ENCODE data around the gene TSPOAP1. TPM values are rescaled to one million over a fixed set of nuclear protein-coding genes. Genes with fewer than 3 reads are reported as not detected.
"Not testable (repeated sequence)": the region's sequence is repeated elsewhere in the genome, so short reads cannot be mapped to it uniquely, and the experiment has no call there.

TSPOAP1 gene
- total RNA-seq, 1 experiment from 2014 or later: 0.53 TPM

- H3K27ac ChIP-seq: peak overlapping the region; percentile 40; the same call in 1 of the 2 replicates
- peaks cover 9% of the 10 kb centered on the region for H3K27me3 ChIP-seq
- peak; percentile 36 to 56 for DNase-seq
- peaks cover 13% of the 10 kb centered on the region for H3K36me3 ChIP-seq
- H3K4me3 ChIP-seq: peak overlapping the region; percentile 84
- H3K9me3 ChIP-seq (replicated peaks): no peaks in the 10 kb centered on the region
- no peaks in the 10 kb centered on the region for H3K4me1 ChIP-seq
Measured at GRCh38 chr17:58352596-58353388, 24.2 kb upstream of the TSPOAP1 start.

DNA sequence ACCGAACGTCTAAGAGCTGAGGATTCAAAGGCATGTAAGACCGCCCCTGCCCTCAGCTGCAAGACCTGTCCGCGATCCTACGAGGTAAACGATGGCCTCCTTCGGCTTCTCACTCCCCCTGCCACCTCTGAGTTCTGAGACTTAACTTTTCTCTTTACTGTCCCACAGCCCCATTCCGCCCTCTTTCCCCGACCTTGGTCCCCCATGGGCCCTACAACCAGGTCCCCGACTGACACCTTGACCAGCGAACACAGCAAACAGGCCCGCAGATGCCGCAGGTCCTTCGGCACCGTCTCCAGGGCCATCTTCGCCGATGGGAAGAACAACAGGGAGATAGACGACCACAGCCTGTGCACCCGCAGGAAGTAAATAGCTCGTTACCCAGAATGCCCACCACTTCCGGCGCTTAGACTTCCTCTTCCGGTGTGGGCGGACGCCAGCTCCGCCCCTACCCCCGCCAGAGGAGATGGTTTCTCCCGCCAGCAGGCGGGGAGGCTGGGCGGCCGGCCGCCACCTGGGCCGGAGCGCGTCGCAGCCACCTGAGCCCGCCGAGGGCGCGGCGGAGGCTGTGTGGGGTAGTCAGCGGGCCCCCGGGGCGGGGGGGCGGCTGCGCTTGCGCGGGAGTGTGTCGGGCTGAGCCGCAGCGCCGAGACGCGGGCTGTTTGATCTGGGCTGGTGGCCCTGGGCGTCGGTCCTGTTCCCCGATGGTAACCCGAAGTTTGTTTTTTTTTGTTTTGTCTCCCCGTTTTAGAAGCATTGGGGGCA, 23.4 kb upstream of the TSPOAP1 start, which contains the start of gene SUPT4H1:
Gene SUPT4H1 (minus strand): TSS at position 371 of the 765 bp plus-strand sequence. CDS start 66 bp downstream, at position 305.
- Histone ChIP-seq H3K4me3 (peak within 1 kb of the TSS; percentile 84), H3K36me3 (peaks cover 14% of the 10 kb centered on the region), H3K27ac (peak within 1 kb of the TSS; percentile 40), H3K9me3 (replicated peaks) (no peaks in the 10 kb centered on the region), H3K27me3 (peaks cover 1% of the 10 kb centered on the region; the same call in 1 of the 2 replicates), H3K4me1 (no peaks in the 10 kb centered on the region)
- peak; percentile 89 to 90 for DNase-seq

DNA sequence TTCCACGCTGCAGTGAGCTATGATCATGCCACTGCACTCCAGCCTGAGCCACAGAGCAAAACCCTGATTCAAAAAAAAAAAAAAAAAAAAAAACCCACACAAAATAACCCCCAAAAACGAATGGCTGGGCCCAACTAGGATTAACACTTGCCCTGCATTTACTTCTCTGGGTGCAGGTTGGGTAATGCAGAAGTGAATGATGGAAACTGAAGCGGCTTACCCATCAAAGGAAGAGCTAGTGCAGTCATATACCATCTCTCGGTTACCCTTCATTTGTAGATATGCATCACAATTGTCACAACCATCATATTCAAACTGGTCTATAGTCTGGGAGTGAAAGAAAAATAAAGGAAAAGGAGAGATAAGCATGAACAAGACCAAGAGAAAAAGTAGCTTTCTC, 22.6 kb upstream of the TSPOAP1 start:
- Histone ChIP-seq H3K27me3 (no peaks in the 10 kb centered on the region; the same call in 1 of the 2 replicates), H3K9me3 (replicated peaks) (no peaks in the 10 kb centered on the region), H3K36me3 (peaks cover 17% of the 10 kb centered on the region), H3K4me3 (peak overlapping the region; percentile 84), H3K4me1 (no peaks in the 10 kb centered on the region), H3K27ac (no peak overlapping the region)
- no peak for DNase-seq

- H3K36me3 ChIP-seq: peaks cover 17% of the 10 kb centered on the region
- H3K4me3 ChIP-seq: no peak overlapping the region
- no peaks in the 10 kb centered on the region for H3K27me3 ChIP-seq
- H3K4me1 ChIP-seq: no peaks in the 10 kb centered on the region
- H3K27ac ChIP-seq: no peak overlapping the region
- DNase-seq: no peak
- no peaks in the 10 kb centered on the region for H3K9me3 ChIP-seq (replicated peaks)
Measured at GRCh38 chr17:58348038-58348437, 19.4 kb upstream of the TSPOAP1 start.

- Histone ChIP-seq H3K27ac (no peak overlapping the region), H3K9me3 (replicated peaks) (no peaks in the 10 kb centered on the region), H3K4me1 (no peaks in the 10 kb centered on the region), H3K36me3 (peaks cover 15% of the 10 kb centered on the region), H3K4me3 (no peak overlapping the region), H3K27me3 (no peaks in the 10 kb centered on the region)
- DNase-seq: no peak
Measured at GRCh38 chr17:58345500-58345899, 16.9 kb upstream of the TSPOAP1 start.

- H3K36me3 ChIP-seq: peaks cover 15% of the 10 kb centered on the region
Measured at GRCh38 chr17:58344791-58345157, 16.2 kb upstream of the TSPOAP1 start.

GRCh38 chr17:58344047-58344790, 15.6 kb upstream of the TSPOAP1 start:
- H3K27ac ChIP-seq: no peak overlapping the region
- H3K36me3 ChIP-seq: peaks cover 10% of the 10 kb centered on the region

More at GRCh38 chr17:58344791-58345157, 16.2 kb upstream of the TSPOAP1 start:
- Histone ChIP-seq H3K9me3 (replicated peaks) (no peaks in the 10 kb centered on the region), H3K4me1 (no peaks in the 10 kb centered on the region), H3K27ac (no peak overlapping the region), H3K27me3 (no peaks in the 10 kb centered on the region), H3K4me3 (no peak overlapping the region)
- DNase-seq: no peak

DNA sequence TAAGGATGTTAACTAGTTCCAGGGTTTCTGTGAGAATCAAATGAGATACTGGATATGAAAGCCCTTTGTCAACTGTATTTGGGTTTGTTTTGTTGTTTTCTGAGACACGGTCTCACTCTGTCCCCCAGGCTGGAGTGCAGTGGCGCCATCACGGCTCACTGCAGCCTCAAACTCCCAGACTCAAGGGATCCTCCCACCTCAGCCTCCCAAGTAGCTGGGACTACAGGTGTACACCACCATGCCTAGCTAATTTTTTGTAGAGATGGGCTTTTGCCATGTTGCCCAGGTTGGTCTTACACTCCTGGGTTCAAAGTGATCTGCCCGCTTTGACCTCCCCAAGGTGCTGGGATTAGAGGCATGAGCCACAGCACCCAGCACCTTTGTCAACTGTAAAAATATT, 14.5 kb upstream of the TSPOAP1 start:
- H3K4me3 ChIP-seq: no peak overlapping the region
- H3K27ac ChIP-seq: no peak overlapping the region
- H3K4me1 ChIP-seq: peaks cover 6% of the 10 kb centered on the region; the same call in 1 of the 2 replicates

More at GRCh38 chr17:58344047-58344790, 15.6 kb upstream of the TSPOAP1 start:
- H3K4me3 ChIP-seq: no peak overlapping the region
- no peaks in the 10 kb centered on the region for H3K9me3 ChIP-seq (replicated peaks)
- H3K27me3 ChIP-seq: no peaks in the 10 kb centered on the region
- no peak for DNase-seq
- H3K4me1 ChIP-seq: peaks cover 4% of the 10 kb centered on the region; the same call in 1 of the 2 replicates

DNA sequence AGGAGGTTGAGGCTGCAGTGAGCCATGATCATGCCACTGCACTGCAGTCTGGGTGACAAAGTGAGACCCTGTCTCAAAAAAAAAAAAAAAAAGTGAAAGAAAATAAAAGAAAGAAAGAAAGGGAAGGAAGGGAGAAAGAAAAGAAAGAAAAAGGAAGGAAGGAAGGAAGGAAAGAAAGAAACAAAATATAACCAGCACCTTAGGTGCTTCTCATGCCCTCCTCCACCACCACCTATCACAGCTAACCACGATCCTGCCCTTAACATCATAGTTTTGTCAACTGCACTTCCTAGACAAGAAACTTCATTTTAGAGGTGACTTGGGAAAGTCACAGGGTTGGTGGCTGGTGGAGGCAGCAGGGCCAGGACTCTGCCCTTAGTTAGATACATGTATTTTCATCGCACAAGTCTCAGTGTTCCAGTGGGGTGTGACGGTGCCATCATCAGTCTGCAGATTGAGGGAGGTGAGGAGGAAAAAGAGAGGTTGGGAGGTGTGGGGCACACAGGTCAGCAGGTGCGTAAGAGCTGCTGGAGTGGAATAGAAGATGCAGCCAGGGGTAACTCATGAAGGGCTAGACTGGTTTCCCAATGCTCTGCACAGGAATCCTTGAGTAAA, 13.4 kb upstream of the TSPOAP1 start:
- no peak for DNase-seq
- H3K4me3 ChIP-seq: no peak overlapping the region
- peaks cover 3% of the 10 kb centered on the region for H3K36me3 ChIP-seq

More for the DNA sequence above, 14.5 kb upstream of the TSPOAP1 start:
- peaks cover 4% of the 10 kb centered on the region for H3K36me3 ChIP-seq
- no peak for DNase-seq
- no peaks in the 10 kb centered on the region for H3K27me3 ChIP-seq
- H3K9me3 ChIP-seq (replicated peaks): no peaks in the 10 kb centered on the region

GRCh38 chr17:58341136-58341860, 12.7 kb upstream of the TSPOAP1 start:
- H3K27ac ChIP-seq, H3K4me3 ChIP-seq: not testable (repeated sequence)

More for the DNA sequence above, 13.4 kb upstream of the TSPOAP1 start:
- Histone ChIP-seq H3K4me1 (peaks cover 6% of the 10 kb centered on the region; the same call in 1 of the 2 replicates), H3K27me3 (no peaks in the 10 kb centered on the region), H3K27ac (no peak overlapping the region), H3K9me3 (replicated peaks) (no peaks in the 10 kb centered on the region)

DNA sequence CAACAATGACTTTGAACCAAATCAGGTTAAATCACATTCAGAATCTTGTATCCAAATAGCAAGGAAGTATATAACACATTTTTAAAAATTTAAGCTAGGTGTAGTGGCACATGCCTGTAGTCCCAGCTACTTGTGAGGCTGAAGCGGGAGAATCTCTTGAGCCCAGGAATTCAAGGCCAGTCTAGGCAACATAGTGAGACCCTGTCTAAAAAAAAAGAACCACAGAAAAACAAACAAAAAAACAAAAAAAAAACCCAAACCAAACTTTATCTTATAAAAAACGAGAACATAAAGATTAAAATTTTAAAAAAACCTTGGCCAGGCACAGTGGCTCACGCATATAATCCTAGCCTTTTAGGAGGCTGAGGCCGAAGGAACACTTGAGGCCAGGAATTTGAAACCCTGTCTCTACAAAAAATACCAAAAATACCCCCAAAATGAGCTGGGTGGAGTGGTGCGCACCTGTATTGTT, 11.8 kb upstream of the TSPOAP1 start:
- no peak overlapping the region for H3K4me3 ChIP-seq
- H3K4me1 ChIP-seq: peaks cover 6% of the 10 kb centered on the region; the same call in 1 of the 2 replicates
- DNase-seq: no peak
- no peaks in the 10 kb centered on the region; the same call in 1 of the 2 replicates for H3K36me3 ChIP-seq
- no peaks in the 10 kb centered on the region for H3K9me3 ChIP-seq (replicated peaks)
- no peaks in the 10 kb centered on the region for H3K27me3 ChIP-seq
- H3K27ac ChIP-seq: no peak overlapping the region

More at GRCh38 chr17:58341136-58341860, 12.7 kb upstream of the TSPOAP1 start:
- not testable (repeated sequence) for H3K36me3 ChIP-seq; H3K4me1 ChIP-seq; H3K27me3 ChIP-seq; DNase-seq; H3K9me3 ChIP-seq (replicated peaks)

GRCh38 chr17:58339755-58340404, 11.3 kb upstream of the TSPOAP1 start:
- H3K4me3 ChIP-seq: no peak overlapping the region
- no peak for DNase-seq
- no peaks in the 10 kb centered on the region for H3K36me3 ChIP-seq
- no peaks in the 10 kb centered on the region for H3K9me3 ChIP-seq (replicated peaks)
- H3K27me3 ChIP-seq: no peaks in the 10 kb centered on the region
- H3K27ac ChIP-seq: no peak overlapping the region
- peaks cover 6% of the 10 kb centered on the region; the same call in 1 of the 2 replicates for H3K4me1 ChIP-seq

Measured in SJCRH30 (cell line).